PC-9 (cell line): ENCODE results near the gene LCLAT1. TPM values are rescaled to one million over a fixed set of nuclear protein-coding genes. Genes with fewer than 3 reads are reported as not detected.
"Not testable (repeated sequence)": the region's sequence is repeated elsewhere in the genome, so short reads cannot be mapped to it uniquely, and the experiment has no call there.

Source experiments
- BruUV-seq: library from RNA; stranded (reverse); fragments of 400-500 nt; replicated peaks from 2 replicates; lab custom pipeline; 2021; lab: Mats Ljungman, UMichigan
- CTCF ChIA-PET: fragments of 300-600 bp; sonication (Branson Sonifier 250); formaldehyde crosslinking; loops from one replicate; lab custom pipeline; 2022; ENCODE audit warnings: antibody characterized with exemption; lab: Charles Lee
- POLR2A ChIA-PET: fragments of 300-600 bp; sonication (Branson Sonifier 250); formaldehyde crosslinking; loops from one replicate; lab custom pipeline; 2022; ENCODE audit warnings: antibody characterized with exemption; ENCODE audit not compliant: unreplicated experiment; lab: Charles Lee
- DNase-seq, 2 experiments: peaks; one replicate each; pipeline versions ENCODE4 v3.0.0 to v3.0.0-alpha.2; 2015 to 2022; ENCODE audit warnings: mixed read lengths in 1 of 2
- H2AFZ ChIP-seq: fragments of 200-600 bp; sonication (generic); 2 replicates; pipeline ENCODE4 v1.8.1; 2017; ENCODE audit warnings: antibody characterized with exemption
- H3F3A ChIP-seq: fragments of 200-600 bp; sonication (generic); 2 replicates; pipeline ENCODE4 v1.8.1; 2017; ENCODE audit warnings: antibody characterized with exemption, mild to moderate bottlenecking, low read depth; ENCODE audit not compliant: insufficient read depth
- H3K27ac ChIP-seq: fragments of 200-600 bp; sonication (generic); 2 replicates; pipeline ENCODE4 v1.6.1; 2016; ENCODE audit warnings: mixed run types
- H3K27me3 ChIP-seq: fragments of 200-600 bp; sonication (generic); 2 replicates; pipeline ENCODE4 v1.6.1; 2016; ENCODE audit warnings: low read depth, mixed run types; ENCODE audit not compliant: insufficient read depth
- H3K36me3 ChIP-seq: fragments of 200-600 bp; sonication (generic); 2 replicates; pipeline ENCODE4 v1.6.1; 2016; ENCODE audit warnings: low read depth, mixed run types
- H3K4me1 ChIP-seq: fragments of 200-600 bp; sonication (generic); replicated peaks from 2 replicates; pipeline ENCODE4 v1.6.1; 2016; ENCODE audit warnings: mixed run types; ENCODE audit not compliant: insufficient read depth
- H3K4me2 ChIP-seq: fragments of 200-600 bp; sonication (generic); 2 replicates; pipeline ENCODE4 v1.6.1; 2017; ENCODE audit warnings: mixed run types
- H3K4me3 ChIP-seq: fragments of 200-600 bp; sonication (generic); 2 replicates; pipeline ENCODE4 v1.6.1; 2016; ENCODE audit warnings: mixed run types
- H3K79me2 ChIP-seq: fragments of 200-600 bp; sonication (generic); 2 replicates; pipeline ENCODE4 v1.6.1; 2017; ENCODE audit warnings: low read depth, mixed run types
- H3K9me2 ChIP-seq: fragments of 200-600 bp; sonication (generic); 2 replicates; pipeline ENCODE4 v1.8.1; 2017; ENCODE audit warnings: mild to moderate bottlenecking; ENCODE audit not compliant: insufficient read depth
- H3K9me3 ChIP-seq: fragments of 200-600 bp; sonication (generic); 2 replicates; pipeline ENCODE4 v1.8.1; 2016; ENCODE audit warnings: low read depth; ENCODE audit not compliant: insufficient read depth
- H4K20me1 ChIP-seq: fragments of 200-600 bp; sonication (generic); 2 replicates; pipeline ENCODE4 v1.8.1; 2017; ENCODE audit not compliant: insufficient read depth
- EZH2 ChIP-seq: fragments of 200-600 bp; sonication (generic); IDR thresholded peaks from 2 replicates; pipeline ENCODE4 v1.8.0; 2017; ENCODE audit warnings: antibody characterized with exemption, low read depth
- intact Hi-C: fragments of 100-400 bp; cut with micrococcal nuclease; formaldehyde crosslinking; loops from one replicate; pipeline ENCODE4 v1.10.0; 2022; ENCODE audit not compliant: unreplicated experiment
- total RNA-seq: library from RNA; stranded (reverse); gene quantifications from 2 replicates; pipeline ENCODE4 v1.2.3, GENCODE V29; 2021
- TF ChIP-seq, protein P1 (sequence below): fragments of 200-600 bp; sonication (generic); conservative IDR thresholded peaks from 2 replicates; pipeline ENCODE4 v1.6.1; 2017; ENCODE audit warnings: mixed run types, antibody characterized with exemption, mild to moderate bottlenecking, moderate library complexity

Gene LCLAT1
- total RNA-seq, 1 experiment from 2014 or later: 35.7 TPM

DNA sequence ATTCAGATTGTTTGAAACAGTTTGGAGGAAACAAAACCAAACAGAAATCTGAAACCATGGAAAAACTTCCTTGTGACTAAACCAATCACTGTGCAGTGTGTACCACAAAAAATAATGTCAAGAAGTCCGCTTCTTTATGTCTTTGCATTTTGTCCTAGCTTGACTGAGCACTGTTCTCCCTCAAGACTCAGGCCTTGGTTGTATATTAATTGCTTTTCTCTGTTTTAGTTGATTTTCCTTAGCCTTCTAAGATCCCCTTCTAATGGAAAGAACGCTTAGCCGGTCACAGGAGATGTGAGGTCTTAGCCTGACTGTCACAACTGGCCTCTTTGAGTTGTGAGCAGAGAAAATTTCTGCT, 56.6 kb downstream of the LCLAT1 start:
- BruUV-seq: no TSS peak
- Histone ChIP-seq H3F3A (peaks cover 7% of the 10 kb centered on the region; the same call in 1 of the 2 replicates), H3K9me3 (0 out of 2 replicates have a peak, but pooled peaks cover 1% of the 10 kb centered on the region), H3K4me2 (no peak overlapping the region), H3K4me3 (no peak overlapping the region), H3K4me1 (0 out of 2 replicates have a peak, but pooled peaks cover 7% of the 10 kb centered on the region), H3K27ac (0 out of 2 replicates have a peak overlapping the region, but pooled peaks have one; percentile 4), H3K27me3 (no peaks in the 10 kb centered on the region), H3K9me2 (no peaks in the 10 kb centered on the region), H3K79me2 (peaks cover 48% of the 10 kb centered on the region), H3K36me3 (no peaks in the 10 kb centered on the region), H4K20me1 (no peaks in the 10 kb centered on the region; the same call in 1 of the 2 replicates), H2AFZ (no peak overlapping the region)
- no peak for DNase-seq
- no peak for TF ChIP-seq EZH2
- TF ChIP-seq, protein P1, sequence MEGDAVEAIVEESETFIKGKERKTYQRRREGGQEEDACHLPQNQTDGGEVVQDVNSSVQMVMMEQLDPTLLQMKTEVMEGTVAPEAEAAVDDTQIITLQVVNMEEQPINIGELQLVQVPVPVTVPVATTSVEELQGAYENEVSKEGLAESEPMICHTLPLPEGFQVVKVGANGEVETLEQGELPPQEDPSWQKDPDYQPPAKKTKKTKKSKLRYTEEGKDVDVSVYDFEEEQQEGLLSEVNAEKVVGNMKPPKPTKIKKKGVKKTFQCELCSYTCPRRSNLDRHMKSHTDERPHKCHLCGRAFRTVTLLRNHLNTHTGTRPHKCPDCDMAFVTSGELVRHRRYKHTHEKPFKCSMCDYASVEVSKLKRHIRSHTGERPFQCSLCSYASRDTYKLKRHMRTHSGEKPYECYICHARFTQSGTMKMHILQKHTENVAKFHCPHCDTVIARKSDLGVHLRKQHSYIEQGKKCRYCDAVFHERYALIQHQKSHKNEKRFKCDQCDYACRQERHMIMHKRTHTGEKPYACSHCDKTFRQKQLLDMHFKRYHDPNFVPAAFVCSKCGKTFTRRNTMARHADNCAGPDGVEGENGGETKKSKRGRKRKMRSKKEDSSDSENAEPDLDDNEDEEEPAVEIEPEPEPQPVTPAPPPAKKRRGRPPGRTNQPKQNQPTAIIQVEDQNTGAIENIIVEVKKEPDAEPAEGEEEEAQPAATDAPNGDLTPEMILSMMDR: no peak
- ChIA-PET CTCF (no interaction called here), POLR2A (no interaction called here)
- intact Hi-C loops: no loop called here

DNA sequence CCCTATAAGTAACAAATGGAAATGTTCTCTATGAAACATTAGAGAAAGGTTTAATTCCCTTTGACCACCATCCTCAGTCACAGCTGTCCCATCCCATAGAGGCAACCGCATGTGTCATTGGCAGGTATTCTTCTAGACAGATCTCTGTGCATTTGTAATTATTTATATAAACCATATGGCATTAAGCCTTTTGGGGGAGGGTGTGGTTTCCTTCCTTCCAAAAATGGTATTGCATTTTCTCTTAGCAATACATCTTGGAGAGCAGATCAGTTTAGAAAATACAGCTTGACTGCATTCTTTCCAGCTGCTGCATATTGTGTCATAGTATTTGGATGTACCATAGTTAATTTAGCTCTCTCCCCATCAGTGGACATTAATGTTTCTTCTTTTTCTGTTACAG, 57.7 kb downstream of the LCLAT1 start:
- intact Hi-C loops: no loop called here
- Histone ChIP-seq H4K20me1 (no peaks in the 10 kb centered on the region; the same call in 1 of the 2 replicates), H3K27ac (no peak overlapping the region), H3K4me3 (no peak overlapping the region), H3K4me2 (no peak overlapping the region), H3K9me3 (no peaks in the 10 kb centered on the region), H3K79me2 (peaks cover 48% of the 10 kb centered on the region), H3K4me1 (peaks cover 7% of the 10 kb centered on the region; the same call in 1 of the 2 replicates), H3K27me3 (no peaks in the 10 kb centered on the region), H2AFZ (no peak overlapping the region), H3K36me3 (no peaks in the 10 kb centered on the region), H3K9me2 (no peaks in the 10 kb centered on the region), H3F3A (peaks cover 7% of the 10 kb centered on the region; the same call in 1 of the 2 replicates)
- no peak for DNase-seq
- ChIA-PET POLR2A (no interaction called here), CTCF (no interaction called here)
- no TSS peak for BruUV-seq
- TF ChIP-seq EZH2: no peak
- TF ChIP-seq, protein P1: no peak

DNA sequence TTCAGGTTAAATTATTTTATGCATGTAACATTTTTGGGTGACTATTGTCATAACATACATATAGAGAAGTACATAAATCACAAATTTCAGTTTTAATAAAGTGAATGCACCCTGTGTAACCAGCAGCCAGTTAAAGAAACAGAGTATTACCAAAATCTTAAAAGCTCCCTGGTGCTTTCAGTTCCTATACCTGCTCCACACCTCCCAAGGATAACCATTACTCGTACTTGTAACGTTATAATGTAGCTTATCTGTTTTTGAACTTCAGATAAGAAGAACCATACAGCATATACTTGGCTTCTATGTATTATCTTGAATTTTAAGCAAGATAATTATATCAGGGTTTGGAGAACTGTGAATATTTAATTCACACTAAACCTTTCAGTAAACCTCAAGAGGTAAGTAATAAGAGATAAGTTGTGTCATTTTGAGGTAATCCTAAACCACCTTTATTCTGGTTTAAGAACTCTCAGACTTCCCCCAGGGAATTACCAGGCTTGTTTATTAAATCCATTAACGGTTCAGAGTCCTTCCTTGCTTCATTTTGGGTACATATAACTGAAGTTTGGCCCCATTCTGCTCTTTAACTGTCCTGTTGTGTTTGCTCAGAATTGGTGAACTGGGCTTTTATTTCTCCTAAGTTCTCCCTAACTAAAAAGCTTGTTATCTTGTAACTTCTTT, 58.6 kb downstream of the LCLAT1 start:
- BruUV-seq: no TSS peak
- Histone ChIP-seq H3K4me2 (no peak overlapping the region), H3K4me3 (no peak overlapping the region), H3K4me1 (peaks cover 16% of the 10 kb centered on the region), H3K36me3 (no peaks in the 10 kb centered on the region), H3F3A (peaks cover 7% of the 10 kb centered on the region; the same call in 1 of the 2 replicates), H4K20me1 (no peaks in the 10 kb centered on the region; the same call in 1 of the 2 replicates), H3K9me3 (no peaks in the 10 kb centered on the region), H3K27me3 (no peaks in the 10 kb centered on the region), H3K79me2 (peaks cover 57% of the 10 kb centered on the region), H2AFZ (no peak overlapping the region), H3K9me2 (no peaks in the 10 kb centered on the region), H3K27ac (no peak overlapping the region)
- DNase-seq: no peak
- POLR2A ChIA-PET: no interaction called here
- TF ChIP-seq, protein P1: no peak
- TF ChIP-seq EZH2: no peak
- intact Hi-C loops: no loop called here
- CTCF ChIA-PET: no interaction called here

DNA sequence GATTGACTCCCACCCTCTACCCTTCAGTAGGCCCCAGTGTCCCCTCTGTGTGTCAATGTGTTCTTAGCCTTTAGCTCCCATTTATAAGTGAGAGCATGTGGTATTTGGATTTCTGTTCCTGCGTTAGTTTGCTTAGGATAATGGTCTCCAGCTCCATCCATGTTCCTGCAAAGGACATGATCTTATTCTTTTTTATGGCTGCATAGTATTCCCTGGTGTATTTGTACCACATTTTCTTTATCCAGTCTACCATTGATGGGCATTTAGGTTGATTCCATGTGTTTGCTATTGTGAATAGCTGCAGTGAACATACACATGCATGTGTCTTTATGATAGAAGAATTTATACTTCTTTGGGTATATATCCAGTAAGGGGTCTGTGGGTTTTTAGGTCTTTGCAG, 60.4 kb downstream of the LCLAT1 start:
- DNase-seq, BruUV-seq, intact Hi-C loops, H3K9me3 ChIP-seq, CTCF ChIA-PET, H3K4me3 ChIP-seq, H3K9me2 ChIP-seq, H3K27ac ChIP-seq, H3K36me3 ChIP-seq, H2AFZ ChIP-seq, H4K20me1 ChIP-seq, H3K4me2 ChIP-seq, POLR2A ChIA-PET, H3K27me3 ChIP-seq: not testable (repeated sequence)
- Histone ChIP-seq H3F3A (peaks cover 20% of the 10 kb centered on the region; the same call in 1 of the 2 replicates), H3K79me2 (peaks cover 63% of the 10 kb centered on the region), H3K4me1 (peaks cover 35% of the 10 kb centered on the region)
